Liver (tissue), 9 donors: ENCODE measurements around the gene PHIP. TPM values are rescaled to one million over a fixed set of nuclear protein-coding genes. Genes with fewer than 3 reads are reported as not detected.

Experiments used
- DNase-seq: peaks from one replicate; pipeline ENCODE4 v3.0.0-alpha.2; 2017; ENCODE audit warnings: low spot score
- H3K27ac ChIP-seq, 2 donors: one replicate each; pipeline ENCODE4 v1.7.0; 2013; ENCODE audit warnings: inconsistent platforms in 2 of 2, low read length in 2 of 2, control low read depth in 1 of 2, low read depth in 1 of 2, mild to moderate bottlenecking in 1 of 2
- H3K27me3 ChIP-seq, 4 donors: one replicate each; pipeline versions ENCODE4 v1.6.1 to v1.7.0; 2013; ENCODE audit warnings: low read length in 3 of 4, inconsistent platforms in 1 of 4, mild to moderate bottlenecking in 1 of 4, moderate library complexity in 1 of 4; ENCODE audit not compliant: control insufficient read depth in 4 of 4, insufficient read depth in 4 of 4
- H3K36me3 ChIP-seq, 4 donors: one replicate each; pipeline versions ENCODE4 v1.6.1 to v1.7.0; 2013; ENCODE audit warnings: low read length in 3 of 4, mild to moderate bottlenecking in 3 of 4, low read depth in 1 of 4, moderate library complexity in 1 of 4; ENCODE audit not compliant: control insufficient read depth in 4 of 4, insufficient read depth in 3 of 4
- H3K4me1 ChIP-seq, 4 donors: one replicate each; pipeline versions ENCODE4 v1.6.1 to v1.7.0; 2013; ENCODE audit warnings: low read length in 3 of 4, mild to moderate bottlenecking in 3 of 4, moderate library complexity in 1 of 4; ENCODE audit not compliant: control insufficient read depth in 4 of 4, insufficient read depth in 4 of 4
- H3K4me3 ChIP-seq, 3 donors: one replicate each; pipeline versions ENCODE4 v1.6.1 to v1.7.0; 2013; ENCODE audit warnings: low read length in 3 of 3, control low read depth in 1 of 3, low read depth in 1 of 3, mild to moderate bottlenecking in 1 of 3
- H3K9ac ChIP-seq, 2 donors: one replicate each; pipeline ENCODE4 v1.7.0; 2013; ENCODE audit warnings: low read length in 2 of 2, mild to moderate bottlenecking in 2 of 2, moderate library complexity in 2 of 2, control low read depth in 1 of 2, low read depth in 1 of 2
- H3K9me3 ChIP-seq, 4 donors: one replicate each; pipeline versions ENCODE4 v1.6.1 to v1.7.0; 2013; ENCODE audit warnings: low read length in 3 of 4; ENCODE audit not compliant: control insufficient read depth in 4 of 4
- EGR1 ChIP-seq, 2 donors: IDR thresholded peaks; 2 replicates each; pipeline ENCODE4 v1.6.1; 2016 to 2018; ENCODE audit warnings: antibody characterized with exemption in 2 of 2, low read depth in 2 of 2
- FOXA1 ChIP-seq: IDR thresholded peaks from 2 replicates; pipeline ENCODE4 v1.6.1; 2016; ENCODE audit warnings: antibody characterized with exemption
- FOXA2 ChIP-seq: IDR thresholded peaks from 2 replicates; pipeline ENCODE4 v1.6.1; 2016; ENCODE audit warnings: antibody characterized with exemption
- GABPA ChIP-seq, 2 donors: IDR thresholded peaks in 1 of 2; conservative IDR thresholded peaks in 1 of 2; 2 replicates each; pipeline ENCODE4 v1.6.1; 2016; ENCODE audit warnings: antibody characterized with exemption in 2 of 2, mild to moderate bottlenecking in 1 of 2, moderate library complexity in 1 of 2
- HNF4A ChIP-seq, 2 donors: conservative IDR thresholded peaks; 2 replicates each; pipeline ENCODE4 v1.6.1; 2016; ENCODE audit warnings: antibody characterized with exemption in 2 of 2, mild to moderate bottlenecking in 2 of 2
- HNF4G ChIP-seq: IDR thresholded peaks from 2 replicates; pipeline ENCODE4 v1.6.1; 2016; ENCODE audit warnings: antibody characterized with exemption
- MAX ChIP-seq: IDR thresholded peaks from 2 replicates; pipeline ENCODE4 v1.6.1; 2016; ENCODE audit warnings: antibody characterized with exemption
- RAD21 ChIP-seq, 2 donors: IDR thresholded peaks; 2 replicates each; pipeline ENCODE4 v1.6.1; 2016; ENCODE audit warnings: antibody characterized with exemption in 2 of 2, mild to moderate bottlenecking in 2 of 2
- RXRA ChIP-seq, 2 donors: IDR thresholded peaks; 2 replicates each; pipeline ENCODE4 v1.6.1; 2017 to 2018; ENCODE audit warnings: antibody characterized with exemption in 2 of 2, mild to moderate bottlenecking in 1 of 2
- SP1 ChIP-seq: IDR thresholded peaks from 2 replicates; pipeline ENCODE4 v1.6.1; 2018; ENCODE audit warnings: antibody characterized with exemption, mild to moderate bottlenecking
- TAF1 ChIP-seq: conservative IDR thresholded peaks from 2 replicates; pipeline ENCODE4 v1.6.1; 2016; ENCODE audit warnings: antibody characterized with exemption, mild to moderate bottlenecking
- YY1 ChIP-seq: IDR thresholded peaks from 2 replicates; pipeline ENCODE4 v1.6.1; 2016; ENCODE audit warnings: antibody characterized with exemption, mild to moderate bottlenecking
- ZBTB33 ChIP-seq: IDR thresholded peaks from 2 replicates; pipeline ENCODE4 v1.6.1; 2016; ENCODE audit warnings: antibody characterized with exemption
- WGBS: extraction: QIAGEN DNeasy Blood & Tissue Kit; methylation state at CpG from one replicate; pipeline ENCODE4 v1.1.7; 2013; 5-methylcytosine and 5-hydroxymethylcytosine counted together
- polyA plus RNA-seq, 2 donors: library from polyadenylated mRNA; stranded (reverse) in 1 of 2; unstranded in 1 of 2; fragments of 200-250 nt in 1 of 2; fragments of >200 nt in 1 of 2; fragmentation: Nextera tagmentation in 1 of 2; extraction: Ambion mirVana in 1 of 2; gene quantifications; one replicate each; pipeline versions ENCODE4 v1.2.1 to v1.2.3, GENCODE V29; 2013 to 2015
- total RNA-seq, 2 donors: library from RNA; depleted of rRNA; stranded (reverse); fragments of >200 nt; gene quantifications; one replicate each; pipeline ENCODE4 v1.2.3, GENCODE V29; 2014
- TF ChIP-seq, protein P1 (sequence below): fragments of 150-350 bp; IDR thresholded peaks from 2 replicates; pipeline ENCODE4 v1.5.1; 2017; ENCODE audit warnings: improper control_type of control experiment, low read depth, low read length; ENCODE audit not compliant: missing input control
- TF ChIP-seq, protein P2 (sequence below): IDR thresholded peaks from 2 replicates; pipeline ENCODE4 v1.6.1; 2016; ENCODE audit warnings: antibody characterized with exemption
- donor health status: healthy.
- donor health status: healthy.
- donor health status: healthy.
- donor health status: healthy.
- donor health status: healthy.

Gene PHIP
- total and polyA plus RNA-seq, 4 donors: 1.6 to 22.4 (median 9.4) TPM

DNA sequence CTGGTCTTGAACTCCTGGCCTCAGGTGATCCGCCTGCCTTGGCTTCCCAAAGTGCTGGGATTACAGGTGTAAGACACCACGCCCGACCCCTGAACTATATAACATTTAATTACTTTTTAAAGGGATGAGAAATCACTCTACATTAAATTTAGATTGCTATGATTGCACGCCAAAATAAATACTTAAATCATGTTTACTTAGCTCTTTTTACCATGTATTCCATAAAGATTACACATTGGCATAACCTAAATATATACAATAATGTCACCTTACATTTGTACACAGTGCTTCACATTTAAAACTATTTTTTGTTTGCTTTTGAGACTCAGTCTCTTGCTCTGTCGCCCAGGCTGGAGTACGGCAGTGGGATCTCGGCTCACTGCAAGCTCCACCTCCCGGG, 124.3 kb downstream of the PHIP start:
- DNase-seq: no peak
- Histone ChIP-seq H3K9ac (no peak overlapping the region), H3K4me1 (no peaks in the 10 kb centered on the region), H3K27me3 (no peaks in the 10 kb centered on the region), H3K4me3 (no peak overlapping the region), H3K9me3 (peaks cover 1 to 13% (median 3%) of the 10 kb centered on the region in 4 donors), H3K36me3 (peaks cover 7 to 67% (median 54%) of the 10 kb centered on the region in 4 donors), H3K27ac (no peak overlapping the region)
- TF ChIP-seq HNF4A (conservative IDR thresholded peaks at IDR 0.05): no peak
- no peak for TF ChIP-seq HNF4G
- TF ChIP-seq YY1: no peak
- no peak for TF ChIP-seq SP1
- 90% methylated on average over 8 of the region's 8 CpGs for WGBS

DNA sequence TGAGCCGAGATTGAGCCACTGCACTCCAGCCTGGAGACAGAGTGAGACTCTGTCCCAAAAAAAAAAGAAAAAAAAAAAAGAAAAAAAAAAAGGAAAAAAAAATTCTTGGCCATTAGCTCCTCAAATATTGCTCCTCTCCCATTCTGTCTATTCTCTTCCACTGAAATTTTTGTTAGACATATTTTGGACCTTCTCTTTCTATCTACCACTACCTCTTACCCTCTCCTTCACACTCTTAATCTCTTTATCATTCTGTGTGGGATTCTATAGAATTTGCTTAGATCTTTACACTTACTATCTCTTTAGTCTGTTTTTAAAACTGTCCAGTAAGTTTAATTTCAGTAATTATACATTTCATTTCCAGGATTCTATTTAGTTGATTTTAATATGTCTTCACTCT, 125.7 kb downstream of the PHIP start:
- DNase-seq: no peak
- H3K4me1 ChIP-seq: no peaks in the 10 kb centered on the region
- TF ChIP-seq FOXA1: no peak
- no peak for TF ChIP-seq RAD21 (IDR thresholded peaks at IDR 0.05)
- TF ChIP-seq, protein P1, sequence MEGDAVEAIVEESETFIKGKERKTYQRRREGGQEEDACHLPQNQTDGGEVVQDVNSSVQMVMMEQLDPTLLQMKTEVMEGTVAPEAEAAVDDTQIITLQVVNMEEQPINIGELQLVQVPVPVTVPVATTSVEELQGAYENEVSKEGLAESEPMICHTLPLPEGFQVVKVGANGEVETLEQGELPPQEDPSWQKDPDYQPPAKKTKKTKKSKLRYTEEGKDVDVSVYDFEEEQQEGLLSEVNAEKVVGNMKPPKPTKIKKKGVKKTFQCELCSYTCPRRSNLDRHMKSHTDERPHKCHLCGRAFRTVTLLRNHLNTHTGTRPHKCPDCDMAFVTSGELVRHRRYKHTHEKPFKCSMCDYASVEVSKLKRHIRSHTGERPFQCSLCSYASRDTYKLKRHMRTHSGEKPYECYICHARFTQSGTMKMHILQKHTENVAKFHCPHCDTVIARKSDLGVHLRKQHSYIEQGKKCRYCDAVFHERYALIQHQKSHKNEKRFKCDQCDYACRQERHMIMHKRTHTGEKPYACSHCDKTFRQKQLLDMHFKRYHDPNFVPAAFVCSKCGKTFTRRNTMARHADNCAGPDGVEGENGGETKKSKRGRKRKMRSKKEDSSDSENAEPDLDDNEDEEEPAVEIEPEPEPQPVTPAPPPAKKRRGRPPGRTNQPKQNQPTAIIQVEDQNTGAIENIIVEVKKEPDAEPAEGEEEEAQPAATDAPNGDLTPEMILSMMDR: no peak
- no peak for TF ChIP-seq GABPA (IDR thresholded peaks at IDR 0.05 in 1 of 2, conservative IDR thresholded peaks at IDR 0.05 in 1 of 2)
- TF ChIP-seq EGR1 (IDR thresholded peaks at IDR 0.05; ENCODE audit: low read depth in 2 of 2): no peak
- TF ChIP-seq FOXA2: no peak
- TF ChIP-seq HNF4G: no peak
- TF ChIP-seq, protein P2, sequence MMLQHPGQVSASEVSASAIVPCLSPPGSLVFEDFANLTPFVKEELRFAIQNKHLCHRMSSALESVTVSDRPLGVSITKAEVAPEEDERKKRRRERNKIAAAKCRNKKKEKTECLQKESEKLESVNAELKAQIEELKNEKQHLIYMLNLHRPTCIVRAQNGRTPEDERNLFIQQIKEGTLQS: no peak
- no peak for TF ChIP-seq YY1
- TF ChIP-seq TAF1: no peak
- no peak for TF ChIP-seq SP1
- WGBS: 92% methylated on average over 1 of the region's 1 CpG
- no peak overlapping the region for H3K9ac ChIP-seq
- H3K27me3 ChIP-seq: no peaks in the 10 kb centered on the region
- H3K4me3 ChIP-seq: no peak overlapping the region
- H3K36me3 ChIP-seq: peaks cover 5 to 75% (median 63%) of the 10 kb centered on the region in 4 donors
- peaks cover 4 to 19% (median 5%) of the 10 kb centered on the region in 4 donors for H3K9me3 ChIP-seq
- H3K27ac ChIP-seq: no peak overlapping the region

DNA sequence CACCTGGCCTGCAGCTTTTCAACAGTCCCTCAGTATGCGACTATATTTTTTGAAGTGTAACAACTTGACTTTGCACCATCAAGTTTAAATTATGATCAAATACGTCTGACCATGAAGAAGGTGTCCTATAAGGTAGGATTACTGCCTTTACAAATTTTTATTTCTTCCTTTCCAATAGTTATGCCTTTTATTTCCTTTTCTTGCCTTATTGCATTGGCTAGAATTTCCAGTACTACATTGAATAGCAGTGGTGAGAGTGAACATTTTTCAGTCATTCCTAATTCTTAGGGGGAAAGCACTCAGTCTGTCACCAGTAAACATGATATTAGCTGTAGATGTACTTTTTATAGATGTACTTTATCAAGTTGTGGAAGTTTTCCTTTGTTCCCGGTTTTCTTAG, 129.3 kb downstream of the PHIP start:
- Histone ChIP-seq H3K27ac (no peak overlapping the region), H3K4me1 (no peaks in the 10 kb centered on the region), H3K27me3 (no peaks in the 10 kb centered on the region), H3K9ac (no peak overlapping the region), H3K36me3 (peaks cover 2 to 74% (median 72%) of the 10 kb centered on the region in 4 donors), H3K9me3 (peaks cover 4 to 19% (median 5%) of the 10 kb centered on the region in 4 donors), H3K4me3 (no peak overlapping the region)
- WGBS: 98% methylated on average over 3 of the region's 3 CpGs
- no peak for DNase-seq
- TF ChIP-seq FOXA1 (no peak), HNF4A (conservative IDR thresholded peaks at IDR 0.05) (no peak), YY1 (no peak), EGR1 (IDR thresholded peaks at IDR 0.05; ENCODE audit: low read depth in 2 of 2) (no peak), RAD21 (IDR thresholded peaks at IDR 0.05) (no peak), ZBTB33 (no peak), SP1 (no peak), FOXA2 (no peak), TAF1 (no peak), RXRA (IDR thresholded peaks at IDR 0.05) (no peak), MAX (no peak), GABPA (IDR thresholded peaks at IDR 0.05 in 1 of 2, conservative IDR thresholded peaks at IDR 0.05 in 1 of 2) (no peak)
- TF ChIP-seq, protein P2: no peak
